Small intestine (tissue), 7 donors: ENCODE measurements around the gene C6orf15. TPM values are rescaled to one million over a fixed set of nuclear protein-coding genes. Genes with fewer than 3 reads are reported as not detected.

Experiments
- DNase-seq, 2 donors: peaks; one replicate each; pipeline versions ENCODE4 v3.0.0 to v3.0.0-alpha.2; 2013
- FAIRE-seq: peaks from 2 replicates; lab custom pipeline; 2012; peaks lifted over from hg19 to GRCh38; lab: Jason Lieb, UNC
- H3K27ac ChIP-seq, 3 donors: one replicate each; pipeline ENCODE4 v1.5.1; 2013; ENCODE audit warnings: low read length in 2 of 3, mild to moderate bottlenecking in 2 of 3, control low read depth in 1 of 3, inconsistent platforms in 1 of 3, low read depth in 1 of 3, moderate library complexity in 1 of 3
- H3K27me3 ChIP-seq, 3 donors: one replicate each; pipeline ENCODE4 v1.6.1; 2013; ENCODE audit warnings: low read length in 3 of 3, inconsistent platforms in 1 of 3; ENCODE audit not compliant: control insufficient read depth in 3 of 3, insufficient read depth in 3 of 3
- H3K36me3 ChIP-seq, 3 donors: one replicate each; pipeline ENCODE4 v1.6.1; 2013; ENCODE audit warnings: low read length in 3 of 3, inconsistent platforms in 1 of 3, low read depth in 1 of 3, mild to moderate bottlenecking in 1 of 3, moderate library complexity in 1 of 3; ENCODE audit not compliant: control insufficient read depth in 3 of 3, insufficient read depth in 2 of 3
- H3K4me1 ChIP-seq, 3 donors: one replicate each; pipeline ENCODE4 v1.6.1; 2013; ENCODE audit warnings: low read length in 2 of 3, inconsistent platforms in 1 of 3, low read depth in 1 of 3, mild to moderate bottlenecking in 1 of 3, moderate library complexity in 1 of 3; ENCODE audit not compliant: control insufficient read depth in 3 of 3, insufficient read depth in 2 of 3
- H3K4me3 ChIP-seq, 3 donors: one replicate each; pipeline ENCODE4 v1.5.1; 2013; ENCODE audit warnings: low read length in 3 of 3, control low read depth in 1 of 3, inconsistent platforms in 1 of 3, low read depth in 1 of 3, mild to moderate bottlenecking in 1 of 3, moderate library complexity in 1 of 3
- H3K9me3 ChIP-seq, 2 donors: one replicate each; pipeline ENCODE4 v1.6.1; 2013; ENCODE audit warnings: low read depth in 1 of 2, low read length in 1 of 2; ENCODE audit not compliant: control insufficient read depth in 2 of 2, insufficient read depth in 1 of 2
- WGBS, 3 donors: extraction: QIAGEN DNeasy Blood & Tissue Kit; methylation state at CpG; one replicate each; pipeline ENCODE4 v1.1.7; 2013; 5-methylcytosine and 5-hydroxymethylcytosine counted together
- polyA plus RNA-seq, 4 donors: library from polyadenylated mRNA; stranded (reverse) in 3 of 4; unstranded in 1 of 4; fragments of 200-250 nt in 3 of 4; fragments of 120-200 nt in 1 of 4; gene quantifications; one replicate each; pipeline versions ENCODE4 v1.2.1 to v1.2.3, GENCODE V29; 2013
- donor health status: healthy with polysubstance abuse.
- donor health status: control.
- donor health status: control.
- donor health status: Bipolar disorder and iron deficiency.
- donor health status: healthy.

C6orf15 gene
- polyA plus RNA-seq, 4 donors: not detected

DNA sequence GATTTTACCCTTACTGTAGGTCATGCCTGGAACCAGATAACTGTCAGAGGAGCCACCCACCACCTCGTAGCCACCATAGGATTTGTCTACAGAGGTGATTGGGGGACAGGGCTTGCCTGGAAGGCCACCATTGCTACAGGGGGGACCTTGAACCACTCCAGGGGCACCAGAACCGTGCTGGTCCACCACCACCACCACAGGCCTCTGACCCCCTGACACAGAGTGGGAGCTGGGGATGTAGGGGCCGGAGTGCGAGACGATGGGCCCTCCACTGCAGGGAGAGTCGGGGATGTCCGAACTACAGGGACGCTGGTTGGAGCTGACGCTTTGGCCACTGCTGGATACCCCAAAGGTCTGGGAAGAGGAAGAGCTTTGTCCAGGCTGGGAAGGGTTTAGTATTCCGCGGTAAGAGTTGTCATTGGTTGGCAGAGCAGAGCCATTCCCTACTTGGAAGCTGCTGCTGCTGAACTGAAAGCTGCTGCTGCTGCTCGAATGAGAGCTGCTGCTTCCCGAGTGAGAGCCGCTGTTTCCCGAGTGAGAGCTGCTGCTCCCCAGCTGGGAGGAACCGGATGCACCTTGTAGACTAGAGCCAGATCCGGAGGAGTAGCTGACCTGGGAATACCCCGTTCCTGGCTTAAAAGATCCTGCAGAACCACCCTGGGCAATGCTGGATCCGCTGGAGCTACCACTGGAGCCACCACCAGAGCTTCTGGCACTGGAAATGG is 4.4 kb upstream of the C6orf15 start:
- Histone ChIP-seq H3K9me3 (no peaks in the 10 kb centered on the region), H3K27ac (no peak overlapping the region), H3K4me1 (peaks cover 0 to 7% (median 3%) of the 10 kb centered on the region in 3 donors), H3K4me3 (no peak overlapping the region), H3K27me3 (peaks cover 0 to 7% (median 0%) of the 10 kb centered on the region in 3 donors), H3K36me3 (no peaks in the 10 kb centered on the region)
- 80 to 85% (median 83%) methylated on average over 19 of the region's 19 CpGs for WGBS, 3 donors
- FAIRE-seq (no peak), DNase-seq (no peak)

DNA sequence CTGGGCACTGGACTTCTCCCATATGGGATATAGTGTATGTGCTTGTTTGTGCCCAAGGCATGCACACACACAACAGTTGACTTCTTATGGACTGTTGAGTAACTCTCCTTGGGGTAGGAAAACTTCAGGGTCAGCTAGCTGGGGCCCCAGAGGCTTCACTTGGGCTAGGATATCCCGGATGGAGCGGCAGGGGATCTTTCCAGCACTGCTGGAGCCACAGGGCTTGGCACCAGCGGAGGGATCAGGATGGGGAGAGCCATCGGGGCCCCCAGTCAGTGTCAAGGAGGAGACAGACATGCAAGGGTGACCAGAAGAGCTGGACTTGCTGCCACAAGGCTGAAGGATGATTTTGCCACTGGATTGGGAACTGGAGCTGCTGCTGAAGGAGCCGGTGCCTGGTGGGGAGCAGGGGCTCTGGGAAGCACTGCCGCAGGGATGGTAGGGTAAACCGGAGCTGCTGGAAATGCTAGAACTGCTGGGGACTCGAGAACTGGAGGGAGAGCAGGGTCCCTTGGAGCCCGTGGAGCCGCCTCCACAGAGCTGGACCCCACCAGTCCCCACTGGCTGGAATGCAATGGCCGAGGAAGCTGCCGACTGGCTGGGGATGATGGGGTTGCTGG is 3.7 kb upstream of the C6orf15 start:
- Histone ChIP-seq H3K27me3 (peaks cover 0 to 11% (median 0%) of the 10 kb centered on the region in 3 donors), H3K27ac (no peak overlapping the region), H3K36me3 (no peaks in the 10 kb centered on the region), H3K9me3 (no peaks in the 10 kb centered on the region), H3K4me3 (no peak overlapping the region), H3K4me1 (peaks cover 0 to 7% (median 3%) of the 10 kb centered on the region in 3 donors)
- FAIRE-seq (no peak), DNase-seq (no peak)
- WGBS, 3 donors: 85 to 94% (median 93%) methylated on average over 11 to 12 of the region's 12 CpGs

DNA sequence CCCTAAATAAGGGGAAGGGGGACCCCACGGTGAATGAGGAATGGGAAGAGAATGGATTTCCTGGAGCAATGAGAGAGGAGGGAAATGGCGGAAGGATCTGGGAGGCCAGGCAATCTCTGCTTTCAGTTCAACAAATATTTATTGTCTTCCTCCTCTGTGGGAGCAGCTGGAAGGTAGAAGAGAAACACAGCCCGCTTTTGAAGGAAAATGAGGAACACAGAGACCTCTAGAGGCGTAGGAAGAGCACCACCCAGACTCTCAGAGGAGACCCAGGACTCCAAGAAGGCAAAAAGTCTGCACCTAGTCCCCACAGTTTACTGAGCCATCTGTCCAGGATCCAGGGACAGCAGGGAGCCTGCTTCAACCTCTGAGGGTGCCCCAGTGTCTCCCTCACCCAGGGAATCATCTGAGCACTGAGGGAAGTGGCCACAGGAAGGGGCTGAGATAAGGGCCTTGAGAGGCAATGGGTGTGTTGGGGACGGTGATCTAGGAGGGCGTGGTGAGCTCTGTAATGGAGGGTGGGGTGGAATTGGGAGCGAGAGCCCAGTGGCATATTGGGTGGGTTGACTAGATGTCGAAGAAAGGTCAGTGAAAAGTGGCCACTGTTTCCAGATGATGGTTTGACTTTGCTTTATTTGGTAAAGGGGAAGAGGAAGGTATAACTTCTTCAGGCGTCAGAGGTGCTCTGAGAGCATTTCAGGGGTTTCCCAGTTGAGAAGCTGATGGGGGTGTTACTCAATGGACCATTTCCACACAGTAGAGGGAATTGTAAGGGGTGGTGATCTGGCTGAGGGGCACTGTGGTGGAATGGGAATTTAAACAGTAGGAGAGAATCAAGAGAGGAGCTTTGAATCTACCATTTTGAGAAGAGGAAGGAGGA is 2.8 kb upstream of the C6orf15 start:
- Histone ChIP-seq H3K27ac (peak overlapping the region in 2 of 3 donors; percentile 52 to 77), H3K4me1 (peaks cover 0 to 7% (median 3%) of the 10 kb centered on the region in 3 donors)

DNA sequence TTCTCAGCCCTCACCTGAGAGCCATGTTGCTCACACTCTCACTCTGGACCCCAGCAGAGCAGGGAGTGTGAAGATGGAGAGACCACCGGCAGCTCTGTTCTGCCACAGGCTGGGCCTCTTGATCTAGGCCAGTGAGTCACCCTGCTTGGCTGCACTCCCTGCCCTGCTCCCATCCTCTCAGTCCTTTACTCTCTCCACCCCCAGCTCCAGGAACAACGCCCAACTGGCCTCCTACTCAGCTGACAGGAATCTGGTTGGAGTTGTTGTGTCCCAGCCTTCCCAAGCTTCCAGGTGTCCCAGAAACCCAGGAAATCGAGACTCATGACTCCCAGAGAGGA is 2.1 kb upstream of the C6orf15 start, which contains the start of gene PSORS1C1:
Gene PSORS1C1 (plus strand): TSS at position 260 of the 338 bp plus-strand sequence. CDS start 14,833 bp downstream, outside the sequence.
- H3K4me1 ChIP-seq: peaks cover 0 to 7% (median 3%) of the 10 kb centered on the region in 3 donors
- no peaks in the 10 kb centered on the region for H3K9me3 ChIP-seq
- WGBS, 3 donors: 14 to 17% (median 14%) methylated on average over 3 of the region's 3 CpGs
- DNase-seq (peak; percentile 40 to 95), FAIRE-seq (no peak)
- peak within 1 kb of the TSS in 2 of 3 donors; percentile 52 to 77 for H3K27ac ChIP-seq
- H3K36me3 ChIP-seq: no peaks in the 10 kb centered on the region
- H3K27me3 ChIP-seq: peaks cover 0 to 22% (median 0%) of the 10 kb centered on the region in 3 donors
- H3K4me3 ChIP-seq: peak within 1 kb of the TSS in 1 of 3 donors; percentile 38

More for the DNA sequence above, 2.8 kb upstream of the C6orf15 start:
- H3K27me3 ChIP-seq: peaks cover 0 to 16% (median 0%) of the 10 kb centered on the region in 3 donors
- DNase-seq: peak in 1 of 2 donors; percentile 76
- no peak for FAIRE-seq
- H3K4me3 ChIP-seq: peak overlapping the region in 1 of 3 donors; percentile 38
- 22 to 47% (median 33%) methylated on average over 9 of the region's 9 CpGs for WGBS, 3 donors
- no peaks in the 10 kb centered on the region for H3K36me3 ChIP-seq
- H3K9me3 ChIP-seq: no peaks in the 10 kb centered on the region

DNA sequence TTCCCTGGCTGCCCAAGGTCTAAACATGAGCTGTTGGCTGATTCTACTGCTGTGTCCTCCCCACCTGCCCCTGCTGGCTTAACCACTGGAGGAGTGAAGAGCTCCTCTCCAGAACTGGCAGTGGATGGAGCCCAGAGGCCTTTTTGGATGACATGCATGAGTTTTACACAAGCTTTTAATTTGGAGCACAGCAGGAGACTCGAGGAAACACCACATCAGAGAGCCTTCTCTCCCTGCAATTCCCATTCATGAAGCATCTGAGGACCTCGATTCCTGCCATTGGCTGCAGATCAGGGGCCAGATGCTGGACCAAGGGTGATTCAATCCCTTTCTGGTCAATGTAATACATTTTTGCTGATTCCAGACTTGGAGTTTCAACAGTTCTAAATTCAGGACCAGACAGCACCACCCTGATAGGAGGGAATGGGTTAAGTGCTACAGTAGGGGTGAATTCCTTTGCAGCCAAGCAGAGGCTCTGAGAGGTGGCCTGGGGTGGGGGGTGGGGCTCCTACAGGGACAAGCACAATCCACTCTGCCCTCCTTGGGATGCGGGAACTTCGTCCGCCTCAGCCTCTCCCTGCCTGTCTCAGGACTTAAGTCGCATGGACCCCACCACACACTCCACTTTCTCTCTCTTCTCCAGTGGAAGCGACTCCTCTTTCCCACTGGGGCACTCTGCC is 1.6 kb upstream of the C6orf15 start:
- no peak for FAIRE-seq
- peaks cover 0 to 24% (median 0%) of the 10 kb centered on the region in 3 donors for H3K27me3 ChIP-seq
- no peak for DNase-seq
- H3K36me3 ChIP-seq: no peaks in the 10 kb centered on the region
- H3K27ac ChIP-seq: peak overlapping the region in 1 of 3 donors; percentile 77
- no peaks in the 10 kb centered on the region for H3K9me3 ChIP-seq
- no peak overlapping the region for H3K4me3 ChIP-seq
- peaks cover 0 to 7% (median 3%) of the 10 kb centered on the region in 3 donors for H3K4me1 ChIP-seq
- WGBS, 3 donors: 63 to 74% (median 69%) methylated on average over 7 of the region's 7 CpGs

DNA sequence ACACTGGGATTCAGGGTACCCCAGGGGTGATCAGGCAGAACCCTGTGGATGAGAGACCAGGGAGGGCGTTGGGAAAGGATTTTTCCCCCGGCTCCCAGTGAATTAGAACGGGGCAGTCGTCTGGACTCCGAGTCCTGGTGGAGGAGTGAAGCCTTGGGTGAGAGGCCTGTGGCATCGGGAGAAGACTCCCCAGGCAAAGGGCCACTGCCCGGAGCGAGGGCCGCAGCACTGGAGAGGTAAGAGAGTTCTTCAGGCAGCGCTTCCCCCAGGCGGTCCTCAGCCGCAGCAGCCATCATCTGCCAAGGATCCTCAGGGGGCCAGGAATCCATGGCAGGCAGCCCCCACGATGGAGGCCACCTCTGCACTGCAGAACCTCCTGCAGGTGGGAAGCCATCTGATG is 663 bp downstream of the C6orf15 start:
- FAIRE-seq (no peak), DNase-seq (no peak)
- WGBS, 3 donors: 86 to 92% (median 90%) methylated on average over 13 of the region's 13 CpGs
- H3K36me3 ChIP-seq: no peaks in the 10 kb centered on the region
- no peak overlapping the region for H3K4me3 ChIP-seq
- H3K27me3 ChIP-seq: peaks cover 0 to 18% (median 0%) of the 10 kb centered on the region in 3 donors
- peaks cover 0 to 7% (median 3%) of the 10 kb centered on the region in 3 donors for H3K4me1 ChIP-seq
- no peak overlapping the region for H3K27ac ChIP-seq
- H3K9me3 ChIP-seq: no peaks in the 10 kb centered on the region

DNA sequence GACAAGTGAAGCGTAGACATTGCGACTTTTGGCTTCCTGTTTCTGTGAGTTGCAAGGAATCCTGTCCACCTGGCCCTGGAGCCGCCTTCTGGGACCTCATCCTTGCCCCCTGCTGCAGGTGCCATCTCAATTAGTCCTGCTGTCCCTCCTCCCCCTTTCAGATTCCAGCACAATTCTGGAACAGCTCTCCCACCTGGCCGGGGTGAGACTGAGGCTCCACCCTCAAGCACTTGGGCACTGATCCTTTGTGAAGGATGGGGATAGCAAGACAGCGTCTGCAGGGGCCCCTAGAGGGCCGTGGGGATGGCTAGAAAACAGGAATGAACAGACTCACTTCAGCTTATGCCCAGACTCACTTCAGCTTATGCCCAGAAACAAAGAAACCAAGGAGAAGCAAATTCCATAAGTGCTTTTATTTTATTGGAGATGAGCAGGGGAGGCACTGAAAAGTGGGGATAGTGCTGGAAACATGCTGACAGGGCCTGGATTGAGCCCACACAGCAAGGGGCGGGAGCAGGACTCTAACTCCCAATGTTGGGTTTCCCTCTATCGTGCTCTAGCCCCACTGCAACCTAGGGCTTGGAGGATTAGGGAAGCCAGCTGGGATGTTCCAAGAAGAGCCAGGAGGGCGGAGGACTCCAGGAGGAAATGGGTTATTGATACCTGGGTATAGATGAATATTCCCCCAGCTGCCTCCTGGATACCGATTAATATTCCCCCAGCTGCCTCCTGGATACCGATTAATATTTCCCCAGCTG is 1.4 kb downstream of the C6orf15 start:
- H3K4me3 ChIP-seq: no peak overlapping the region
- peaks cover 0 to 17% (median 0%) of the 10 kb centered on the region in 3 donors for H3K27me3 ChIP-seq
- H3K4me1 ChIP-seq: peaks cover 0 to 7% (median 3%) of the 10 kb centered on the region in 3 donors
- H3K9me3 ChIP-seq: no peaks in the 10 kb centered on the region
- FAIRE-seq (no peak), DNase-seq (no peak)
- 64 to 71% (median 65%) methylated on average over 11 of the region's 11 CpGs for WGBS, 3 donors
- H3K27ac ChIP-seq: no peak overlapping the region
- no peaks in the 10 kb centered on the region for H3K36me3 ChIP-seq
